AML-193 (cell line): ENCODE results near the gene SERPINA7.
"Not testable (repeated sequence)": the region's sequence is repeated elsewhere in the genome, so short reads cannot be mapped to it uniquely, and the experiment has no call there.

ENCODE experiments used
- DNase-seq, 2 experiments: peaks; one replicate each; lab custom pipeline; 2025; lab: John Stamatoyannopoulos, UW

SERPINA7 gene, protein sequence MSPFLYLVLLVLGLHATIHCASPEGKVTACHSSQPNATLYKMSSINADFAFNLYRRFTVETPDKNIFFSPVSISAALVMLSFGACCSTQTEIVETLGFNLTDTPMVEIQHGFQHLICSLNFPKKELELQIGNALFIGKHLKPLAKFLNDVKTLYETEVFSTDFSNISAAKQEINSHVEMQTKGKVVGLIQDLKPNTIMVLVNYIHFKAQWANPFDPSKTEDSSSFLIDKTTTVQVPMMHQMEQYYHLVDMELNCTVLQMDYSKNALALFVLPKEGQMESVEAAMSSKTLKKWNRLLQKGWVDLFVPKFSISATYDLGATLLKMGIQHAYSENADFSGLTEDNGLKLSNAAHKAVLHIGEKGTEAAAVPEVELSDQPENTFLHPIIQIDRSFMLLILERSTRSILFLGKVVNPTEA

DNA sequence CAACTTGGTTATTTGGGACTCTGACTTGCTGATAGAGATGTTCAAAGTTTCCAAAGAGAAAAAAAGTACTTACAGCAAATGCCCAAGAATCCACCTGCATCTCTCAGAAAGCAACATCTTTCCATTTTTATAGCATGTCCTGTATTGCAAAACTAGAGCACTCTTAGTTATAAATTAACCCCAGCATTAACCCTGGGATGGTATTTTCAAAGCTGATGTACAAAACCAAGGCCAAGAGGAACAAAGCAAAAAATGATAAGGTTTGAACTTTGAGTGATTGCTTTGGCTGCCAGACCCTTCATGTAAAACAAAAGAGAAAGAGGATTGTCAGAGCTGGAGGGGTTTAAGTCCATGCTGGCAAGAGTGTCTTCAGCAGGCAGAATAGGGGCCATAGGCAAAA lies at the start of gene SERPINA7:
Gene SERPINA7, minus strand, starts transcription at position 103 of the 400 bp plus-strand sequence. CDS start 1,669 bp downstream, outside the sequence.
- no peak for DNase-seq

- DNase-seq: no peak
Measured at GRCh38 chrX:106069048-106069447, 30.5 kb upstream of the SERPINA7 start.

DNA sequence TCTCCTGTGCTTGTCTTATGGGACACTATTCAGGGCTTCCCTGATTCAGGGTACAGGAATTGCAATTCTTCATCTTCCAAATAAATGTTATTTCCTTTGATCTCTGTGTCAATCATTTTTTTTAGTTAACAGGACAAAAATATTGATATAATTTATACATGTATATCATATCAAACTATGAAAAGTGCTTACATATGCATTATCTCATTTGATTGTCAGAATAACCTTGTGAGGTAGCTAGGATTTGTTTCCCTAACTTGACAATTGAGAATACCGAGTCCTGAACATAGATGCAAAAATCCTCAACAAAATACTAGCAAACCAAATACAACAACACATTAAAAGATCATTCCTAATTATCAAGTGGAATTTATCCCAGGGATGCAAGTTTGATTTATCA lies 11.5 kb upstream of the SERPINA7 start:
- DNase-seq: no peak

GRCh38 chrX:106042296-106042695 lies 3.8 kb upstream of the SERPINA7 start:
- DNase-seq: no peak

- DNase-seq: no peak
Measured at GRCh38 chrX:106040861-106041260, 2.3 kb upstream of the SERPINA7 start.

DNA sequence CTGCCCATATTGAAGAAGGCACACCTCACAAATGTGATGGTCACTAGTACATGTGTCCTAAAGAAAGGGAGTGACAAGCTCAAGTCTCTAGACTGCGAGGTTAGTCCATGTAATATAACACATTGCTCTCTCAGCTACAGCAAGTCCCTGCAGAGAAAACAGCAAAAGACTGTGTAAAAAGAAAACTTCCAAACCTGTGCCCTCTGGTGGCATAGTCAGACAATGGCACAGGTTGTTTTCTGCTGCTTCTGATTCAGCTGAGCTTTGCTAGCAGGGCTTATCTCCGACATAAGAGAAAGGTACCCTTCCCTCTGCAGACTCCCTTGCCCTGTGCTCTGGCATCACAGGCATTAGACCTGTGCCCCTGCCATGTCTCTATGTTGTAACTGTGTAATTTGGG lies 1.4 kb upstream of the SERPINA7 start:
- no peak for DNase-seq

GRCh38 chrX:106037835-106038473 lies 573 bp downstream of the SERPINA7 start:
- no peak for DNase-seq

- no peak for DNase-seq
Measured at GRCh38 chrX:106036716-106037115, 1.8 kb downstream of the SERPINA7 start.

DNA sequence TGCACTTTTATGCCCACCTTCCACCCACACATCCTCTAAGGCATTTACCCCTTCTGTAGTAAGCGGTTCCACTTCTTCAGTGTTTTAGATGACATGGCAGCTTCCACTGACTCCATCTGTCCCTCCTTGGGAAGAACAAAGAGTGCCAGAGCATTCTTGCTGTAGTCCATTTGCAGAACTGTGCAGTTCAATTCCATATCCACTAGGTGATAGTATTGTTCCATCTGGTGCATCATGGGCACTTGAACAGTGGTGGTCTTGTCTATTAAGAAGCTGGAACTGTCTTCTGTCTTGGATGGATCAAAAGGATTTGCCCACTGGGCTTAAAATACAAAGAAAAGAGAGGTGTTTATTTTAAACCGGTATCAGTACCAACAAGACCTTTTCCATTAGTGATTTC lies 3.5 kb downstream of the SERPINA7 start:
- no peak for DNase-seq

GRCh38 chrX:106023947-106024346 lies 14.6 kb downstream of the SERPINA7 start:
- no peak for DNase-seq

- DNase-seq: no peak
Measured at GRCh38 chrX:106022238-106022637, 16.3 kb downstream of the SERPINA7 start.

DNA sequence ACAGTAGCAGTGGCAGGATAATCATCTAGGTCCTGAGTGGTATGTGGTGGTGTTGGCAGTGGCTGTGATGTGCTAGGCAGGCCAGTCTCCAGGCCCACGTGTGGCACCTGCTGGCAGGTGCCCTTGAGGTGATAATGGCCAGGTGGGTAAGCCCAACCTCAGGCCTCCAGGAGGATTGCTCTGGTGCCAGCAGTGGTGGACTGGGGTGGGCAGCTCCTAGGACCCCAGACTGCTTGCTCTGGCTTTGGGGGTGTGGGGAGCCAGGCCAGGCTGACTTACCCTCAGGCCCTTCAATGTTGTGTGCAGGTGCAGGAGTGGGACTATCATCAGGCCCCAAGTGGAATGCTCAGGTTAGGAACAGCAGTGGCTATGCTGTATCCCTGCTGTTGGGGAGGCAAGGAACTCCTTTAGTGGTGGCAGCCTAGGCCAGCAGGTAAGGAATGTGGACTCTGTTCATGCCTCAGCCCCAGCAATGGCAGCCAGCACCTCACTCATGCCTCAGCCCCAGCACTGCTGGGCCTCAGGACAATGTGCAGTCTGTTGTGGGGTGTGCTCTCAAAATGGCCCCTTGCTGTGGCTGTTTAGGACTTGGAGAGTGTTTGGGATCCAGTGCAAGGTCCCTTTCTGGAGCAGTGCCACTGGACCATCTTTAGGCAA lies 24.3 kb downstream of the SERPINA7 start:
- no peak for DNase-seq

DNA sequence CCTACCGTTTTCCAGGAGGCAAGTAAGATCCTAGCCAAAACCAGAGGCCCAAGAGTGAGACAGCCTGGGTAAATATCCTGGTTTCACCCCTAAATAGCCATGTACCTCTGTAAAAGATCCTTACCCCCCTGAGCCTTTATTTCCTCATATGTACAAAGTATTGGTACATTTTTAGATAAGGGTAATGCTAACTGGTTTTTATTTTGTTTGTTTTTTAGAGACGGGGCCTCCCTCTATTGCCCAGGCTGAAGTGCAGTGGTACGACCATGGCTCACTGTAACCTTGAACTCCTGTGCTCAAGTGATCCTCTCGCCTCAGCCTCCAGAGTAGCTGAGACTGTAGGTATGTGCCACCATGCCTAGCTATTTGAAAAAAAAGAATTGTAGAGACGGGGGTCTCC lies 29.4 kb downstream of the SERPINA7 start:
- DNase-seq: no peak

GRCh38 chrX:106007815-106008214 lies 30.7 kb downstream of the SERPINA7 start:
- DNase-seq: no peak

GRCh38 chrX:106005684-106006083 lies 32.8 kb downstream of the SERPINA7 start:
- DNase-seq: no peak

GRCh38 chrX:106000609-106001008 lies 37.9 kb downstream of the SERPINA7 start:
- not testable (repeated sequence) for DNase-seq

- no peak for DNase-seq
Measured at GRCh38 chrX:106000203-106000602, 38.3 kb downstream of the SERPINA7 start.

DNA sequence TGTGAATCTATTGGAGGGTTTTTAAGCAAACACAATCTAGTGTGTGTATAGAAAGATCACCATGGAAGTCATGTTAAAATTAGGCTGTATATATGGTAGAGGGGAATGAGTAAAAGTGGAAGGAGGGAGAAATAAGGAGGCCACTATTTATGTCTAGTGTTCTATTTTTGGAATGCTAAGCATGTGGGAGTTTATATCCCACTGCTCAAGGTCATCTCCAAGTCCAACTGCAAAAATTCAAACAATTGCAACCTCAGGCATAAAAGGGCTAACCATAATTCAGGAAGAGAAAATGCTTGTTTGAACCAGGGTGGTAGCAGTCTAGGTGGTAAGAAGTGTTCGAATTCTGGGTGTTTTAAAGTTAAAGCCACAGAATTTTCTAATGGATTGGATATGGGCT lies 39.2 kb downstream of the SERPINA7 start:
- no peak for DNase-seq

DNA sequence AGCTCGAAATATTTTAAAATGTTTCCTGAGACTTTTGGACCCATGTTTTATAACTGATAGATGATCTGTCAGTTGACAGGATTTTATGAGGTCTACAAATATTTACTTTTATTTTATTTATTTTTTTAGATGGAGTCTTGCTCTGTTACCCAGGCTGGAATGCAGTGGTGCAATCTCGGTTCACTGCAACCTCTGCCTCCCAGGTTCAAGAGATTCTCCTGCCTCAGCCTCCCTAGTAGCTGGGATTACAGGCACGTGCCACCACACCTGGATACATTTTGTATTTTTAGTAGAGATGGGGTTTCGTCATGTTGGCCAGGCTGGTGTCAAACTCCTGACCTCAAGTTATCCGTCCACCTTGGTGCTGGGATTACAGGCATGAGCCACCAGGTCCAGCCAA lies 50.0 kb downstream of the SERPINA7 start:
- DNase-seq: not testable (repeated sequence)
